ENCODE measurements around the gene POLR2E.

DNA sequence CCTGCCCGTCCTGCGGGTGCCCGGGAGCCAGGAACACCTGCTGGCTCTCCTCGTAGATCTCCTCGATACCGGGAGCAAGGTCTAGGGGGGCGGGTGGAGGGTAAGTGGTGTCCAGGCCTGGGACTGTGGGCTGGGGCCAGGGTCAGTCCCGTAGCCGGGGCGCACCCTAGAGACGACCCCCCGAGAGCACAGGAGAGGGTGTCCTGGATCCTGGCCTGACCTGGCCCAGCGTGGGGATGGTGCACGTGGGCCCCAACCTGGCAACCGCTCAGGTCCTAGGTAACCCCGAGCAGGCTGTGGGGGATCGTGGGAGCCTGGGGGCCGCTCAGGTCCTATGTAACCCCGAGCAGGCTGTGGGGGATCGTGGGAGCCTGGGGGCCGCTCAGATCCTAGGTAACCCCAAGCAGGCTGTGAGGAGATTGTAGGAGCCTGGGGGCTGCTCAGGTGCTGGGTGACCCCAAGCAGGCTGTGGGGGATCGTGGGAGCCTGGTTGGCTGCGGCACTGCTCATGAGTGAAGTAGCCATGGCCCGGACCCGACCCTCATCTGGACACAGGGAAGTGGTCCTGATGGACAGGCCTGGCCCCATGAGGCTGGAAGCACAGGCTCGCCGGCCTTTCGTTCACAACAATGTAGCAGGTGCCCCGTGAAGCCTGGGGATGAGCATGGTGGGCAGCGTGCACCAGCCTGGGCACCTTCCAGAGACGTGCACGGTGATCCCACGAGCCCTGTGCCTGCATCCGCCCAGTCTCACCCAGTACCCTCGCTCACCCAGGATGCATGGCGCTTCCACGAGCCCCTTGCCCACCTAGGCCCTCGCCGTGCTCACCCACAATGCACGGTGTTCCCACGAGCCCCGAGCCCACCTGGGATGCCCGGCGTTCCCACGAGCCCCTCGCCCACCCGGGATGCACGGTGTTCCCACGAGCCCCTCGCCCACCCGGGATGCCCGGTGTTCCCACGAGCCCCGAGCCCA, 14.8 kb upstream of the POLR2E start:
- TF ChIP-seq, protein P1, sequence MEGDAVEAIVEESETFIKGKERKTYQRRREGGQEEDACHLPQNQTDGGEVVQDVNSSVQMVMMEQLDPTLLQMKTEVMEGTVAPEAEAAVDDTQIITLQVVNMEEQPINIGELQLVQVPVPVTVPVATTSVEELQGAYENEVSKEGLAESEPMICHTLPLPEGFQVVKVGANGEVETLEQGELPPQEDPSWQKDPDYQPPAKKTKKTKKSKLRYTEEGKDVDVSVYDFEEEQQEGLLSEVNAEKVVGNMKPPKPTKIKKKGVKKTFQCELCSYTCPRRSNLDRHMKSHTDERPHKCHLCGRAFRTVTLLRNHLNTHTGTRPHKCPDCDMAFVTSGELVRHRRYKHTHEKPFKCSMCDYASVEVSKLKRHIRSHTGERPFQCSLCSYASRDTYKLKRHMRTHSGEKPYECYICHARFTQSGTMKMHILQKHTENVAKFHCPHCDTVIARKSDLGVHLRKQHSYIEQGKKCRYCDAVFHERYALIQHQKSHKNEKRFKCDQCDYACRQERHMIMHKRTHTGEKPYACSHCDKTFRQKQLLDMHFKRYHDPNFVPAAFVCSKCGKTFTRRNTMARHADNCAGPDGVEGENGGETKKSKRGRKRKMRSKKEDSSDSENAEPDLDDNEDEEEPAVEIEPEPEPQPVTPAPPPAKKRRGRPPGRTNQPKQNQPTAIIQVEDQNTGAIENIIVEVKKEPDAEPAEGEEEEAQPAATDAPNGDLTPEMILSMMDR (IDR thresholded peaks at IDR 0.05; ENCODE audit: insufficient read depth, low read length), result no peak
- TF ChIP-seq GABPA (IDR thresholded peaks at IDR 0.05; ENCODE audit: low read depth), result no peak
- TF ChIP-seq, protein P2, sequence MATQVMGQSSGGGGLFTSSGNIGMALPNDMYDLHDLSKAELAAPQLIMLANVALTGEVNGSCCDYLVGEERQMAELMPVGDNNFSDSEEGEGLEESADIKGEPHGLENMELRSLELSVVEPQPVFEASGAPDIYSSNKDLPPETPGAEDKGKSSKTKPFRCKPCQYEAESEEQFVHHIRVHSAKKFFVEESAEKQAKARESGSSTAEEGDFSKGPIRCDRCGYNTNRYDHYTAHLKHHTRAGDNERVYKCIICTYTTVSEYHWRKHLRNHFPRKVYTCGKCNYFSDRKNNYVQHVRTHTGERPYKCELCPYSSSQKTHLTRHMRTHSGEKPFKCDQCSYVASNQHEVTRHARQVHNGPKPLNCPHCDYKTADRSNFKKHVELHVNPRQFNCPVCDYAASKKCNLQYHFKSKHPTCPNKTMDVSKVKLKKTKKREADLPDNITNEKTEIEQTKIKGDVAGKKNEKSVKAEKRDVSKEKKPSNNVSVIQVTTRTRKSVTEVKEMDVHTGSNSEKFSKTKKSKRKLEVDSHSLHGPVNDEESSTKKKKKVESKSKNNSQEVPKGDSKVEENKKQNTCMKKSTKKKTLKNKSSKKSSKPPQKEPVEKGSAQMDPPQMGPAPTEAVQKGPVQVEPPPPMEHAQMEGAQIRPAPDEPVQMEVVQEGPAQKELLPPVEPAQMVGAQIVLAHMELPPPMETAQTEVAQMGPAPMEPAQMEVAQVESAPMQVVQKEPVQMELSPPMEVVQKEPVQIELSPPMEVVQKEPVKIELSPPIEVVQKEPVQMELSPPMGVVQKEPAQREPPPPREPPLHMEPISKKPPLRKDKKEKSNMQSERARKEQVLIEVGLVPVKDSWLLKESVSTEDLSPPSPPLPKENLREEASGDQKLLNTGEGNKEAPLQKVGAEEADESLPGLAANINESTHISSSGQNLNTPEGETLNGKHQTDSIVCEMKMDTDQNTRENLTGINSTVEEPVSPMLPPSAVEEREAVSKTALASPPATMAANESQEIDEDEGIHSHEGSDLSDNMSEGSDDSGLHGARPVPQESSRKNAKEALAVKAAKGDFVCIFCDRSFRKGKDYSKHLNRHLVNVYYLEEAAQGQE (IDR thresholded peaks at IDR 0.05; ENCODE audit: insufficient replicate concordance, low read depth), result no peak
- no peak for TF ChIP-seq SPI1 (IDR thresholded peaks at IDR 0.05; ENCODE audit: borderline replicate concordance, low read depth)
- no peak for TF ChIP-seq POLR2AphosphoS5 (IDR thresholded peaks at IDR 0.05; ENCODE audit: low read depth)
